ENCODE results near the gene PTCH2.

The PTCH2 gene

DNA sequence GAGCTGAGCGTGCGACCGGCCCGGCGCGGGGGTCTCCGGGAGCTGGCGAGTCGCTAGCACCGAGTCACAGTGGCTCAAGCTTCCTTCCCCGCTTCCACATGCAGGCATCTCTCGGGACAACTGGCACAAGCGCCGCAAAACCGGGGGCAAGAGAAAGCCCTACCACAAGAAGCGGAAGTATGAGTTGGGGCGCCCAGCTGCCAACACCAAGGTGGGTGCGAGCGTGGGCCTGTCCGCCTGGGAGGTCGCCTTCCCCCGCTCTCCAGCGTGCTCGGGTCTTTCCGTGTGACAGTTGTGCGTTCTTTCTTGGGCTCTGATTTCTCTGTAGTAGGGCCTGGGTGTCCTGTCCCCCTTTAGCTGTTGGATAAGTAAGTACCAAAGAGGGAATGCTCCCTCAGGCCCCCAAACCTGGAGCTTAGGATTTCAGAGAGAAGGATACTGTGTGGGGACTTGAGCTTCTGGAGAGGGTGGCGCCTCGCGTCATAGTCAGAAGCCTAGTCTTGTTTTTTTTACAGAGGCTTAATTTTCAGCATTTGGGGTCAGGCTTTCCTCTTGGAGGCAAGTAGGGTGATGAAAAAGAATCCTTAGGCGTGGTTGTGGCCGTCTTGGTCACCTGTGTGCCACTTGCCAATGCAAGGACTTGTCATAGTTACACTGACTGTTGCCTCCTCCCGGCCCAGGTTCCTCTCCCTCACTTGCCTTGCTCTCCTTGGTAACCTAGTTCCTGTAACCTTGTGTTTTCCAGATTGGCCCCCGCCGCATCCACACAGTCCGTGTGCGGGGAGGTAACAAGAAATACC, 66.9 kb downstream of the PTCH2 start:
- DNase-seq (ENCODE audit: insufficient read length, low spot score): no peak
- TF ChIP-seq SPI1 (IDR thresholded peaks at IDR 0.05; ENCODE audit: low read depth, low read length) (0 out of 2 replicates have a peak, but pooled peaks have one; percentile 6), POU2F2 (IDR thresholded peaks at IDR 0.05; ENCODE audit: low read depth, low read length) (no peak)

DNA sequence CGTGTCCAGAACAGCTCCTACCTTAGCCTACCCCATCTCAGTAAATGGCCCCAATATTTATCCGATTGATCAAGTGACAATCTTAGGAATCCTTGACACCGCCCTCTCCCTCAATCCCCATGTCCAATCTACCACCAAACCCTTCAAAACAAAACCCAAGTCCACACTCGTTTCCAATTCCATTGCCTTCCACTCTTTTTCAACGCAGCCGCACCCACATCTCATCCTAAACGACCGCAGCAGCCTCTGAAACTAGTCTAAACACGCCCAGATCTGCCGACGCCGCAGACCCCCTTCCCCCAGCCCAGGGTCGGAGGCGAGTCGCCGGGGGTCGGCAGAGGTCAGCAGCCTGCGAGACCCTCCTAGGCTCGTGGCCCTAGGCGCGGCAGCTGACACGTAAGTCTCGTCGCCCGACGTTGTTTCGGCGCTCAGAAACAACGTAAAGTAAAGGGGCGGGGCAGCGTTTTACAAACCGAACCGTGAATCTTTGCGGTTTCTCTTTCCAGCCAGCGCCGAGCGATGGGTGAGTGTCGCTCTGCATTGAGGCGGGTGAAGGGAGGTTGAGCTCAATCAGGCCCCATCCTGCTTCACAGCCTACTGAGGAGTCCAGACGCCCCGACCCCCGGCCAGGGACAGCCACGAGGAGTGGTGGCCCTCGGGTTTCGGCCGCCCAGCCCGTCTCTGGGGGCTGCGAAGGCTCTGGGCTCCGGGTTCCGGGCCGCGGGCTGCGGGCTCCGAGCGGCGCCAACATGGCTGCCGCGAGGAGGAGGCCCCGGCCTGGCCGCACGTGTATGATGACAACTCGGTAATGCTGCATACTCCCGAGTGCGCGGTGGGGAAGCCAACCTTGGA, 67.7 kb downstream of the PTCH2 start, which contains the start of gene RPS8:
Gene RPS8 (plus strand): TSS at position 463 of the 852 bp plus-strand sequence. CDS start 57 bp downstream, at position 520.
- FAIRE-seq (peak; percentile 92), DNase-seq (ENCODE audit: insufficient read length, low spot score) (peak; percentile 78)
- TF ChIP-seq POU2F2 (IDR thresholded peaks at IDR 0.05; ENCODE audit: low read depth, low read length) (peak; percentile 95), PAX5 (IDR thresholded peaks at IDR 0.05; ENCODE audit: insufficient read depth, low read length, severe bottlenecking) (peak; percentile 4), SPI1 (IDR thresholded peaks at IDR 0.05; ENCODE audit: low read depth, low read length) (no peak), TAF1 (IDR thresholded peaks at IDR 0.05; ENCODE audit: low read depth, low read length) (peak; percentile 99), POLR2AphosphoS5 (IDR thresholded peaks at IDR 0.05; ENCODE audit: low read depth, low read length) (peak; percentile 99), POLR2A (IDR thresholded peaks at IDR 0.05; ENCODE audit: low read depth, low read length) (peak; percentile 99)

More for the DNA sequence above, 66.9 kb downstream of the PTCH2 start:
- no peak for FAIRE-seq

All from GM12891 (cell line).